ENCODE results near the gene PDIA5.
"Not testable (repeated sequence)": the region's sequence is repeated elsewhere in the genome, so short reads cannot be mapped to it uniquely, and the experiment has no call there.

The PDIA5 gene

GRCh38 chr3:123096126-123096525 lies 29.3 kb downstream of the PDIA5 start:
- no peak for DNase-seq

GRCh38 chr3:123096731-123097130 lies 29.9 kb downstream of the PDIA5 start:
- no peak for DNase-seq

GRCh38 chr3:123098426-123099330 lies 31.9 kb downstream of the PDIA5 start:
- no peak for DNase-seq

- no peak for DNase-seq
Observed at GRCh38 chr3:123099331-123100192, 32.7 kb downstream of the PDIA5 start.

- DNase-seq = no peak
Observed at GRCh38 chr3:123100193-123100776, 33.5 kb downstream of the PDIA5 start.

- no peak for DNase-seq
Observed at GRCh38 chr3:123102249-123102648, 35.4 kb downstream of the PDIA5 start.

- no peak for DNase-seq
Observed at GRCh38 chr3:123102826-123103225, 36.0 kb downstream of the PDIA5 start.

- no peak for DNase-seq
Observed at GRCh38 chr3:123104550-123104949, 37.7 kb downstream of the PDIA5 start.

GRCh38 chr3:123105201-123106189 lies 38.7 kb downstream of the PDIA5 start:
- no peak for DNase-seq

- DNase-seq = no peak
Observed at GRCh38 chr3:123110282-123110975, 43.6 kb downstream of the PDIA5 start.

GRCh38 chr3:123110976-123111615 lies 44.3 kb downstream of the PDIA5 start:
- DNase-seq = no peak

- DNase-seq = no peak
Observed at GRCh38 chr3:123111640-123112039, 44.8 kb downstream of the PDIA5 start.

GRCh38 chr3:123112232-123112631 lies 45.4 kb downstream of the PDIA5 start:
- DNase-seq = no peak

- DNase-seq = not testable (repeated sequence)
Observed at GRCh38 chr3:123112656-123113055, 45.8 kb downstream of the PDIA5 start.

- no peak for DNase-seq
Observed at GRCh38 chr3:123113889-123114450, 47.1 kb downstream of the PDIA5 start.

GRCh38 chr3:123116116-123116515 lies 49.3 kb downstream of the PDIA5 start:
- no peak for DNase-seq

GRCh38 chr3:123119388-123119787 lies 52.6 kb downstream of the PDIA5 start:
- DNase-seq = no peak

GRCh38 chr3:123119802-123120201 lies 53.0 kb downstream of the PDIA5 start:
- DNase-seq = no peak

- no peak for DNase-seq
Observed at GRCh38 chr3:123120573-123120972, 53.7 kb downstream of the PDIA5 start.

GRCh38 chr3:123122057-123122456 lies 55.2 kb downstream of the PDIA5 start:
- DNase-seq = no peak

All from NCI-H526 treated with DMSO at 0.1 percent for 48 hours (cell line).